Cardiac muscle cell (in vitro differentiated cells and primary cell): ENCODE data around the gene TNNI3K. TPM values are rescaled to one million over a fixed set of nuclear protein-coding genes. Genes with fewer than 3 reads are reported as not detected.

Experiments used
- DNase-seq, 2 donors: peaks; one replicate each; pipeline versions ENCODE4 v3.0.0 to v3.0.0-alpha.2; 2010 to 2017; ENCODE audit warnings: low read depth in 1 of 2, low spot score in 1 of 2
- H3K27ac ChIP-seq: fragments of 200-600 bp; sonication (generic); 2 replicates; pipeline ENCODE4 v1.5.1; 2016
- H3K27me3 ChIP-seq: fragments of 200-600 bp; sonication (generic); 2 replicates; pipeline ENCODE4 v1.6.0; 2016; ENCODE audit warnings: control low read depth
- H3K36me3 ChIP-seq: fragments of 200-600 bp; sonication (generic); 2 replicates; pipeline ENCODE4 v1.5.1; 2016; ENCODE audit warnings: control low read depth
- H3K4me1 ChIP-seq: fragments of 200-600 bp; sonication (generic); 2 replicates; pipeline ENCODE4 v1.8.1; 2017; ENCODE audit warnings: low read depth, mild to moderate bottlenecking, mixed run types
- H3K4me3 ChIP-seq: fragments of 200-600 bp; sonication (generic); 2 replicates; pipeline ENCODE4 v1.5.1; 2016; ENCODE audit warnings: mild to moderate bottlenecking
- H3K9me3 ChIP-seq: fragments of 200-600 bp; sonication (generic); 2 replicates; pipeline ENCODE4 v1.5.1; 2017; ENCODE audit warnings: low read depth, mild to moderate bottlenecking, control low read depth
- polyA plus RNA-seq: library from polyadenylated mRNA; unstranded; fragments of >200 nt; fragmentation: Nextera tagmentation; extraction: Ambion mirVana; gene quantifications from 2 replicates; pipeline ENCODE4 v1.2.1, GENCODE V29; 2016
- total RNA-seq: library from RNA; depleted of rRNA; stranded (reverse); fragments of >200 nt; gene quantifications from 2 replicates; pipeline ENCODE4 v1.2.3, GENCODE V29; 2016
- TF ChIP-seq, protein P1 (sequence below): IDR thresholded peaks from 2 replicates; pipeline ENCODE4 v1.5.1; 2012; ENCODE audit warnings: low read depth, mild to moderate bottlenecking, low read length

Gene TNNI3K
- total and polyA plus RNA-seq, 2 experiments from 2014 or later: 6.6 to 13.4 TPM

- no peak for DNase-seq
- H3K36me3 ChIP-seq: no peaks in the 10 kb centered on the region
- H3K27ac ChIP-seq: peak overlapping the region; percentile 61
- TF ChIP-seq, protein P1, sequence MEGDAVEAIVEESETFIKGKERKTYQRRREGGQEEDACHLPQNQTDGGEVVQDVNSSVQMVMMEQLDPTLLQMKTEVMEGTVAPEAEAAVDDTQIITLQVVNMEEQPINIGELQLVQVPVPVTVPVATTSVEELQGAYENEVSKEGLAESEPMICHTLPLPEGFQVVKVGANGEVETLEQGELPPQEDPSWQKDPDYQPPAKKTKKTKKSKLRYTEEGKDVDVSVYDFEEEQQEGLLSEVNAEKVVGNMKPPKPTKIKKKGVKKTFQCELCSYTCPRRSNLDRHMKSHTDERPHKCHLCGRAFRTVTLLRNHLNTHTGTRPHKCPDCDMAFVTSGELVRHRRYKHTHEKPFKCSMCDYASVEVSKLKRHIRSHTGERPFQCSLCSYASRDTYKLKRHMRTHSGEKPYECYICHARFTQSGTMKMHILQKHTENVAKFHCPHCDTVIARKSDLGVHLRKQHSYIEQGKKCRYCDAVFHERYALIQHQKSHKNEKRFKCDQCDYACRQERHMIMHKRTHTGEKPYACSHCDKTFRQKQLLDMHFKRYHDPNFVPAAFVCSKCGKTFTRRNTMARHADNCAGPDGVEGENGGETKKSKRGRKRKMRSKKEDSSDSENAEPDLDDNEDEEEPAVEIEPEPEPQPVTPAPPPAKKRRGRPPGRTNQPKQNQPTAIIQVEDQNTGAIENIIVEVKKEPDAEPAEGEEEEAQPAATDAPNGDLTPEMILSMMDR: no peak
- H3K4me1 ChIP-seq: peaks cover 24% of the 10 kb centered on the region
- H3K4me3 ChIP-seq: no peak overlapping the region
- no peaks in the 10 kb centered on the region for H3K9me3 ChIP-seq
- H3K27me3 ChIP-seq: no peaks in the 10 kb centered on the region
These were observed 132.1 kb downstream of the TNNI3K start for GRCh38 chr1:74367175-74367813.

GRCh38 chr1:74368335-74368734 is 133.1 kb downstream of the TNNI3K start:
- no peak overlapping the region for H3K27ac ChIP-seq
- H3K36me3 ChIP-seq: no peaks in the 10 kb centered on the region
- no peaks in the 10 kb centered on the region for H3K27me3 ChIP-seq
- TF ChIP-seq, protein P1: no peak
- H3K4me3 ChIP-seq: no peak overlapping the region
- no peak for DNase-seq
- H3K9me3 ChIP-seq: no peaks in the 10 kb centered on the region
- H3K4me1 ChIP-seq: peaks cover 14% of the 10 kb centered on the region

GRCh38 chr1:74375376-74375775 is 140.2 kb downstream of the TNNI3K start:
- Histone ChIP-seq H3K36me3 (no peaks in the 10 kb centered on the region), H3K27me3 (no peaks in the 10 kb centered on the region), H3K27ac (no peak overlapping the region), H3K9me3 (no peaks in the 10 kb centered on the region), H3K4me1 (peaks cover 3% of the 10 kb centered on the region), H3K4me3 (no peak overlapping the region)
- TF ChIP-seq, protein P1: no peak
- DNase-seq: no peak

DNA sequence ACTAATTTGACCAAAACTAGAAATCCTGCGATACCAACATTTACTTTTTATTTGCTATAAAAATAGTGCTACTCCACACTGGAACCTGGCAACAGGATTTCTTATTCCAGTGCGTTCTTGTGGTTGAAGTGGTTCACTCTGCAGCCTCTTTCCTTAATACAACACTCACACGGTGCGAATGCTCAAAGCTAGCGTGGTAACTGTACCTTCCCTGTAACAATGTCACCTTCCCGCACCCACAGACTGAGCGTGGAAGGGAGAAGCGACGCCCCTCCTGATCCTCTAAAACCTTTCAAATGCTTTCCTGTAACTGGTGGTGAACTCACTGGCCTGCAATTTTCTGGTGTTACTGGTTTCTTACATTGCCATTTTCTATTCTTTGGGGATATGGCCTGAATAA is 145.1 kb downstream of the TNNI3K start:
- no peaks in the 10 kb centered on the region for H3K9me3 ChIP-seq
- TF ChIP-seq, protein P1: no peak
- no peaks in the 10 kb centered on the region for H3K27me3 ChIP-seq
- peaks cover 9% of the 10 kb centered on the region for H3K4me1 ChIP-seq
- H3K36me3 ChIP-seq: no peaks in the 10 kb centered on the region
- DNase-seq: no peak
- no peak overlapping the region for H3K27ac ChIP-seq
- no peak overlapping the region for H3K4me3 ChIP-seq

- DNase-seq: no peak
- TF ChIP-seq, protein P1: no peak
- Histone ChIP-seq H3K27ac (peak overlapping the region; percentile 8), H3K27me3 (no peaks in the 10 kb centered on the region), H3K4me1 (peaks cover 26% of the 10 kb centered on the region), H3K9me3 (no peaks in the 10 kb centered on the region), H3K36me3 (no peaks in the 10 kb centered on the region), H3K4me3 (no peak overlapping the region)
These were observed 153.7 kb downstream of the TNNI3K start for GRCh38 chr1:74388855-74389254.
